Heart right ventricle (tissue), 16 donors: ENCODE results near the gene ADH6. TPM values are rescaled to one million over a fixed set of nuclear protein-coding genes. Genes with fewer than 3 reads are reported as not detected.

Experiments
- ATAC-seq, 8 donors: fragments of 200-7000 bp; cut with Tn5 transposase; one replicate each; pipeline ENCODE4 v1.9.1; 2020; ENCODE audit warnings: mild to moderate bottlenecking in 8 of 8, moderate library complexity in 8 of 8, moderate number of reproducible peaks in 1 of 8
- DNase-seq, 2 donors: peaks; one replicate each; pipeline ENCODE4 v3.0.0-alpha.2; 2020
- H3K27ac ChIP-seq, 10 donors: fragments of 200-600 bp; sonication (generic) in 2 of 10; one replicate each; pipeline versions ENCODE4 v1.5.0 to v1.8.0; 2020 to 2022; ENCODE audit warnings: mild to moderate bottlenecking in 3 of 10
- H3K27me3 ChIP-seq, 7 donors: fragments of 200-600 bp; one replicate each; pipeline ENCODE4 v1.8.0; 2021 to 2022; ENCODE audit warnings: mild to moderate bottlenecking in 2 of 7
- H3K36me3 ChIP-seq, 9 donors: fragments of 200-600 bp; sonication (generic) in 1 of 9; one replicate each; pipeline versions ENCODE4 v1.5.0 to v1.8.0; 2020 to 2022; ENCODE audit warnings: mild to moderate bottlenecking in 2 of 9
- H3K4me1 ChIP-seq, 9 donors: fragments of 200-600 bp; sonication (generic) in 1 of 9; one replicate each; pipeline versions ENCODE4 v1.5.0 to v1.8.0; 2020 to 2022; ENCODE audit warnings: mild to moderate bottlenecking in 4 of 9
- H3K4me3 ChIP-seq, 10 donors: fragments of 200-600 bp; sonication (generic) in 2 of 10; one replicate each; pipeline versions ENCODE4 v1.5.0 to v1.8.0; 2020 to 2022; ENCODE audit warnings: mild to moderate bottlenecking in 7 of 10, moderate library complexity in 2 of 10
- H3K9me3 ChIP-seq, 11 donors: fragments of 200-600 bp in 10 of 11; sonication (generic) in 2 of 11; one replicate each; pipeline versions ENCODE4 v1.5.0 to v1.8.0; 2013 to 2022; ENCODE audit warnings: mild to moderate bottlenecking in 2 of 11, control low read depth in 1 of 11, moderate library complexity in 1 of 11
- WGBS, 2 donors: extraction: QIAGEN DNeasy Blood & Tissue Kit; methylation state at CpG; one replicate each; pipeline ENCODE4 v1.1.7; 2013; ENCODE audit warnings: inconsistent platforms in 1 of 2; 5-methylcytosine and 5-hydroxymethylcytosine counted together
- intact Hi-C, 10 donors: fragments of 100-400 bp; cut with DNase I; formaldehyde crosslinking; loops; one replicate each; pipeline versions ENCODE4 v1.11.1 to v1.14.2; 2022
- polyA plus RNA-seq, 2 donors: library from polyadenylated mRNA; stranded (reverse); fragments of 200-250 nt; gene quantifications; one replicate each; pipeline ENCODE4 v1.2.3, GENCODE V29; 2013
- total RNA-seq, 10 donors: library from RNA; stranded (reverse); fragmentation: NEBNext Ultra II Directional in 3 of 10; extraction: Animal tissue kit (Norgen Biotek cat#: 25700) in 3 of 10; gene quantifications; one replicate each; pipeline versions ENCODE4 v1.2.1 to v1.2.4, GENCODE V29; 2021 to 2023
- TF ChIP-seq, protein P1 (sequence below), 9 donors: fragments of 200-600 bp; sonication (generic) in 2 of 9; IDR thresholded peaks; one replicate each; pipeline versions ENCODE4 v1.5.0 to v1.8.0; 2021 to 2022; ENCODE audit warnings: antibody characterized with exemption in 9 of 9, mild to moderate bottlenecking in 5 of 9, moderate library complexity in 1 of 9
- donor health status: Arrhythmogenic right ventricular cardiomyopathy.
- donor health status: ischemic (EF 13 %, LVEDD 7.1; RV severe dilation, severe dysfunction).
- donor health status: healthy with polysubstance abuse.
- donor health status: DM: no; HTN: yes; CAD: no.
- donor health status: DM: no; HTN: no; CAD: no.
- donor health status: ischemic (EF 25% LVEDD 6.9; RV normal size, moderate dysfunction).
- donor health status: ischemic (EF 25% LVEDD 5.7; RV mildly dilated, moderate dysfunction).
- donor health status: healthy.
- donor health status: DM: yes; HTN: yes; CAD: no.
- donor health status: Ischemic cardiomyopathy.
- donor health status: ischemic (EF 35%, LVEDD 5.7; RV mildly dilated, moderate dysfunction).
- donor health status: nonischemic (EF 11% LVEDD 7.7; RV severe dilation, severe dysfunction).
- donor health status: DM: yes; HTN: yes; CAD: no.
- donor health status: PGD.
- donor health status: ischemic (EF 29% LVEDD 5.4; RV normal size, mild dysfunction).
- donor health status: nonischemic (EF 23%, LVEDD 6.1; RV moderate dilation, normal function).

Gene ADH6
- total and polyA plus RNA-seq, 12 donors: 0.08 TPM; not detected in 11

DNA sequence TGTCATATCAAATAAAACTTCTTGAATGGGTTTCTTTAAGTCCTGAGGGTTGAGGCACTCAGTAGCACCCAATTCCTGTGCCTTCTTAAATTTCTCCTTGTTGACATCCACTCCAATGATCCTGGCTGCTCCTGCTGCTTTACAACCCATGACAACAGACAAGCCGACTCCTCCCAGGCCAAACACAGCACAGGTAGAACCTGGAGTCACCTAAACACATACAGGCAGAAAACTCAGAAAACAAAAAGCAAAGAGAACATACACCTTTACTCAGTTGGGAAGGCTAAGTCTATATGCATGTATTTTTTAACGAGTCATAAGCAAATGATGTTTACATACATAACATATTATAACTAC lies 10.3 kb downstream of the ADH6 start:
- Histone ChIP-seq H3K9me3 (no peaks in the 10 kb centered on the region), H3K27me3 (no peaks in the 10 kb centered on the region), H3K27ac (no peak overlapping the region), H3K36me3 (no peaks in the 10 kb centered on the region), H3K4me1 (peaks cover 0 to 4% (median 0%) of the 10 kb centered on the region in 9 donors), H3K4me3 (no peak overlapping the region)
- TF ChIP-seq, protein P1, sequence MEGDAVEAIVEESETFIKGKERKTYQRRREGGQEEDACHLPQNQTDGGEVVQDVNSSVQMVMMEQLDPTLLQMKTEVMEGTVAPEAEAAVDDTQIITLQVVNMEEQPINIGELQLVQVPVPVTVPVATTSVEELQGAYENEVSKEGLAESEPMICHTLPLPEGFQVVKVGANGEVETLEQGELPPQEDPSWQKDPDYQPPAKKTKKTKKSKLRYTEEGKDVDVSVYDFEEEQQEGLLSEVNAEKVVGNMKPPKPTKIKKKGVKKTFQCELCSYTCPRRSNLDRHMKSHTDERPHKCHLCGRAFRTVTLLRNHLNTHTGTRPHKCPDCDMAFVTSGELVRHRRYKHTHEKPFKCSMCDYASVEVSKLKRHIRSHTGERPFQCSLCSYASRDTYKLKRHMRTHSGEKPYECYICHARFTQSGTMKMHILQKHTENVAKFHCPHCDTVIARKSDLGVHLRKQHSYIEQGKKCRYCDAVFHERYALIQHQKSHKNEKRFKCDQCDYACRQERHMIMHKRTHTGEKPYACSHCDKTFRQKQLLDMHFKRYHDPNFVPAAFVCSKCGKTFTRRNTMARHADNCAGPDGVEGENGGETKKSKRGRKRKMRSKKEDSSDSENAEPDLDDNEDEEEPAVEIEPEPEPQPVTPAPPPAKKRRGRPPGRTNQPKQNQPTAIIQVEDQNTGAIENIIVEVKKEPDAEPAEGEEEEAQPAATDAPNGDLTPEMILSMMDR (IDR thresholded peaks at IDR 0.05): no peak
- DNase-seq (no peak), ATAC-seq (no peak)
- WGBS, 2 donors: 88 to 90% methylated on average over 2 of the region's 2 CpGs
- intact Hi-C loops: loop anchor here in 5 of 10 donors (10.0 kb wide), 3 partner anchors 96 to 196 kb away; partner anchors contain the start of gene ADH1B (in 1 of the 5)

DNA sequence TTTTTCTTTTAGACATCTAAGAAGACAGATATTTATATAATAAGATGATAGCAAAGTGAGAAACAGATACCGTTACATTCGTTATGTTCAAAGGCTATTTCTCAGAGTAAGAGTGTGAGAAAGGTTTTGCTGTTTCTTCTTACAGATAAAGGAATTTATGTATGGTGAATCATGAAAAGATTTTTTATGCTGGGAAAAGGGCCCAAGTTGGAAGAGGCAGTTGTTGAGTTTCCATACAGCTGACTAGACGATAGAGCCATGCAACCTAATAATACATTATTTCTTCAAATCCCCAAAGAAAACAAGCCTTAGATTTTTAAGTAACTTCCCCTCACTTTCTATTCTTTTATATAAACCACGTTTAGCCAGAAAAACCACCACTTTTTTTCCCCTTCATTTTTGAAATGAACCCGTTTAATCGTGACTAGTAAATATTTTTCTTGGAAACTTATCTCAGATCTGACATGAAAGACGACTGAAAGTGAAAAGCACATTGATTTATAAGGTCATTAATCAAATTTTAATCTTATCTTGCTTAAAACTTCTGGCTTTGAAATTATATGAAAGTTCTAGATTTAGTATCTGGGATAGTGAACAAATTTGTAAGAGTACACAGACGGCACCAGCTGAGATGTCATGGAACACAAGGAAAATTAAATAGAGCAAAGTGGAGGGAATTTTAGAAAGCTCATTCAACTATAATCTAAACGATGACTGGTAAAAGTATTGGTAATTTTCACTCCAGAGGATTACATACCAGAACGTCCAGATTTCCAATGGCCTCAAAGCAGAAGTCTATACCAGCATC lies 10.9 kb downstream of the ADH6 start:
- Histone ChIP-seq H3K36me3 (no peaks in the 10 kb centered on the region), H3K9me3 (no peaks in the 10 kb centered on the region), H3K4me1 (peaks cover 0 to 4% (median 0%) of the 10 kb centered on the region in 9 donors), H3K27me3 (no peaks in the 10 kb centered on the region), H3K4me3 (no peak overlapping the region), H3K27ac (no peak overlapping the region)
- DNase-seq: no peak
- intact Hi-C loops: loop anchor here in 5 of 10 donors (10.0 kb wide), 3 partner anchors 97 to 197 kb away; partner anchors contain the start of gene ADH1B (in 1 of the 5)
- TF ChIP-seq, protein P1 (IDR thresholded peaks at IDR 0.05): no peak
- WGBS, 2 donors: 47 to 54% methylated on average over 10 of the region's 10 CpGs
- no peak for ATAC-seq

DNA sequence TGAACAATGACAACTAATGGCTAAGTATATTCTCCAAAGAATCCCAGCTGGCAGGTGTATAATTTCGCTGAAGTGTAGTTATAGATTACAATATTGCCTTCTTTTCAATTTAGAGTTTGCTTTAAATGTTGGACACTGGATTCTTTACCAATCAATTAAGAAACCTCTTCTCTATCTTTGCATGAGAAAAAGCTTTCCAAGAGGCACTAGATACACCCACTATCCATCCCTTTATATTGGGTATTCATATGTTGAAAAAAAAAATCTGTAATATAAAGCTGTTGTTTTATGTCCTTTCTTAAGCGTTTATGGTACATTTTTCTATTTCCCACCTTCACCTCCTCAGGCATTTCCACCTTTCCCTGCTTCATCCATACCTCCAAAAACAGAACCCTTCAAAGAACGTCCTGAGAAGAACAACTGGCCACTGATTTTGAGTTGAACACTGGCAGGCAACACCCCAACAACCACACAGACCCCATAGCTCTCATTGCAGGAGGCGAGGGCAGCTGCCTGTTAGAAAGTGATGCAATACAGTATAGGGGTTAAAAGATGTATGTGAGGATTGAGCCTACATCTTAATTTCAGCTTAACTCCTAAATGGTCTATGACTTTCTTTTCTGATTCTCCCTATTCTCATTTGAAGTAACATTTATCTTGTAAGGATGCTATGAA lies 11.8 kb downstream of the ADH6 start:
- H3K9me3 ChIP-seq: no peaks in the 10 kb centered on the region
- peaks cover 0 to 10% (median 0%) of the 10 kb centered on the region in 9 donors for H3K4me1 ChIP-seq
- H3K27ac ChIP-seq: no peak overlapping the region
- 65 to 66% methylated on average over 4 of the region's 4 CpGs for WGBS, 2 donors
- no peaks in the 10 kb centered on the region for H3K36me3 ChIP-seq
- H3K4me3 ChIP-seq: no peak overlapping the region
- DNase-seq: no peak
- no peak for ATAC-seq
- H3K27me3 ChIP-seq: no peaks in the 10 kb centered on the region
- TF ChIP-seq, protein P1 (IDR thresholded peaks at IDR 0.05): no peak
- intact Hi-C loops: loop anchor here in 5 of 10 donors (10.0 kb wide), 3 partner anchors 98 to 198 kb away; partner anchors contain the start of gene ADH1B (in 1 of the 5)

DNA sequence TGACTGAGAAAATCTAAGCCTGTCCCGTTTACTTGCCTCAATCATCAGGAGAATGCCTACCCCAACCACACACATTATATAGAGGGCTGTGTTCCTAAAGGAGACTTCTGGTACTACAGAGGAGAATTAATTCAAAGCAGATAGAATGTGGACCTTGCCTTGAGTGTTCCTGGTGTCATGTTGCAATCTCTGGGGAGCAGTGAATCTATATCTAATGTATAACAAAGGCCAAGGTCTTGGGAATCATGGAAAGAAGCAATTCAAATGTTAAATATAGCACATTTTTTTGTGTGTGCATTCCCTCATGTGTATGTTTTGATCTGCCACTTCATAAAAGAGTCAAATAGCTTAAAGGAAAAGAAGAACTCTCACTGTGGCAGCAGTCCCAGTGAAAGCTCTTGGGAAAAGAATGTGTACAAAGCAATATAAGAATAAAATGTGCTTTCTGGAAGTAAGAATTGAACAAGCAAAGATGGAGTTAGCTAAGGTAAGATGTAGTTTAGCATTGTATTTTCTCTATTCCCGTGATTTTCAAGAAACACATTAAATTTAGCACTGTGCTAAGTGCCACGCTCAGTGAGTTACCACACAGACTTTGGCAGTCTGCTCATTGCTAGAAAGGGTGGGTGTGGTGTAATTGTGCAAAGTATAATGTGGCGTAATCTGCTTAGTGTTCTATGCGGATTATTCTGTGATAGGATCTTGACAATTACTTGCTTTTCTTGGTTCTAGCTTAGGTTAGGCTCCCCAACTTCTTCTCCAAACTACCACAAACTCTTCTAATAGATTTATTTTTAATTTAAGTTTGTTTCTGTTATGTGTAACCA lies 13.7 kb downstream of the ADH6 start:
- WGBS, 2 donors: 73 to 82% methylated on average over 5 of the region's 5 CpGs
- Histone ChIP-seq H3K4me1 (peaks cover 0 to 19% (median 0%) of the 10 kb centered on the region in 9 donors), H3K27ac (no peak overlapping the region), H3K4me3 (no peak overlapping the region), H3K36me3 (no peaks in the 10 kb centered on the region), H3K9me3 (no peaks in the 10 kb centered on the region), H3K27me3 (no peaks in the 10 kb centered on the region)
- intact Hi-C loops: loop anchor here in 5 of 10 donors (10.0 kb wide), 3 partner anchors 99 to 199 kb away; partner anchors contain the start of gene ADH1B (in 1 of the 5)
- ATAC-seq (peak in 4 of 8 donors; percentile 37 to 80 (median 48)), DNase-seq (no peak)
- TF ChIP-seq, protein P1 (IDR thresholded peaks at IDR 0.05): no peak
